Measurements from ENCODE around the gene ANKRD39.

- TF ChIP-seq ZNF384 (IDR thresholded peaks at IDR 0.05) (no peak), FOXK2 (IDR thresholded peaks at IDR 0.05) (no peak), SUZ12 (IDR thresholded peaks at IDR 0.05) (no peak), FOXM1 (IDR thresholded peaks at IDR 0.05; ENCODE audit: borderline replicate concordance) (no peak), SP1 (IDR thresholded peaks at IDR 0.05) (no peak), LEF1 (IDR thresholded peaks at IDR 0.05; ENCODE audit: borderline replicate concordance) (no peak)
Measured at GRCh38 chr2:96830044-96830562, 27.7 kb downstream of the ANKRD39 start.
